Activated CD8-positive, alpha-beta memory T cell treated with anti-CD3 and anti-CD28 coated beads for 24 hours (primary cell): Measurements from ENCODE around the gene THSD4.

Source experiments
- DNase-seq: peaks from one replicate; pipeline ENCODE4 v3.0.0-alpha.2; 2020

The THSD4 gene

DNA sequence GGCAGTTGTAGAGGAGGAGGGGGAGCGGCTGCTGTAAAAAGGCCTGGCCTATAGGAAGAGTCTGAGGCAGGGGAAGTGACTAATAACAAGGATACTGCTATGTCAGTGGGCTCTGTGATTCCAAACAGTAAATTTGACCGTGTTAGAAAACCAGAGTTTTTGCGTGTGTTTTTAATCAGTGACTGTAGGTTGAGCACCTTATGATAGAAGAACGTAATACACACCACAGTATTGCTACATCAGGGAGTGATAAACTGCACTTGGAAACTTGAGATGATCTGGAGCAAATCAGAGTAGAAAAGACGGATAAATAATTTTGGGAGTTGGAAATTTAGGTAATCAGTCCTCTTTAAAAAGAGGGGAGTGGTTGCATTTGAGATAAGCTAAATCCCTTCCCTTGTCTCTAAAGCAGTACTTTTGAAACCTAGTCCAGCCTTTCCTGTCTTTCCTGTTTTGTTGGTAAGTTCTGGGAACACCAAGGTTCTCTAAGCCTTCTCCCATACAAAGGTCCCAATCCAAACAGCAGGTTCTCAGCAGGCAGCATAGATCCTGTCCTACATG, 564.6 kb downstream of the THSD4 start:
- DNase-seq, result no peak

DNA sequence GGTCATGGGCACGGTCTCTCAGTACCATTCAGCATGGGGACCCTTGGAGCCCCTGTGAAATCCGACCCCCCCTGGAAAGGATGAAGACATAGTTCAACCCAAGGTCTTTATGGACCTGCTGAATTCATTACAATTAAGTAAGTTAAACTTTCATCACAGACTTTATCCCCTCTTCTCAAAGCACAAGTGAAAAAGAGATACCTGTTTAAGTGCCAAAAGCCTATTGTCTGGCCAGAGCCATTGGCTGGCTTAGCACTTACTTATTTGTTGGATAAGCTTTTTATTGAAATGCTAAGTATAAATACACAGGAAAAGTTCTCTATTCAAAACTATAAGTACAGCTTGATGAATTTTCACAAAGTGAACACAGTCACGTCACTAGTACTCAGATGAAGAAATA, 566.7 kb downstream of the THSD4 start:
- no peak for DNase-seq

DNA sequence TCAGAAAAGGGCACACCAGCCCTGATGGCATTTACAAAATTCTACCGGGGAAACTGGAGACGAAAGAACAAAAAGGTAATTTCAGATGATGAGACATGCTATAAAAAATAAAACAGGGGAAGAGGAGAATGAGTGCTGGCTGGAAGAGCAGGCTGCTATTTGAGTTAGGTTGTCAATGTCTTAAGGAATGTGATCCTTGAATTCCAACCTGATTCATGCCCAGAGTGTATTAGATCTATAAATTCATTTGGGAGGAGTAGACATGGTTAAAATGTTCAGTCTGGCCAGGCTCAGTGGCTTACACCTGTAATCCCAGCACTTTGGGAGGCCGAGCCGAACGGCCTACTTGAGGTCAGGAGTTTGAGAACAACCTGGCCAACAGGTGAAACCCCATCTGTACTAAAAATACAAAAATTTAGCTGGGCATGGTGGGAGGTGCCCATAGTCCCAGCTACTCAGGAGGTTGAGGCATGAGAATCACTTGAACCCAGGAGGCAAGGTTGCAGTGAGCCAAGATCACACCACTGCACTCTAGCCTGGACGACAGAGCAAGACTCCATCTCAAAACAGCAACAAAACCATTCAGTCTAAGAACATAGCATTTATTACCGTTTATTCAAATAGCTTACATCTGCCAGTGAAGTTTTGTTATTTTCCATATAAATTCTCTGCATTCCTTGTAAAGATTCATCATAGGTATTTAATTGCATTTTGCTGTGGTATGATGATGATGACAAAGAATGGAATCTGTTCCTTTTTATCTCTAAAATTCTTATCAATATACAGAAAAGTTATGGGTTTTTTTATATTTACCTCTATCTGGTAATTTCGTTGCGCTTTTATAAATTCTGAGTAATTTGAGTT, 568.4 kb downstream of the THSD4 start:
- no peak for DNase-seq

DNA sequence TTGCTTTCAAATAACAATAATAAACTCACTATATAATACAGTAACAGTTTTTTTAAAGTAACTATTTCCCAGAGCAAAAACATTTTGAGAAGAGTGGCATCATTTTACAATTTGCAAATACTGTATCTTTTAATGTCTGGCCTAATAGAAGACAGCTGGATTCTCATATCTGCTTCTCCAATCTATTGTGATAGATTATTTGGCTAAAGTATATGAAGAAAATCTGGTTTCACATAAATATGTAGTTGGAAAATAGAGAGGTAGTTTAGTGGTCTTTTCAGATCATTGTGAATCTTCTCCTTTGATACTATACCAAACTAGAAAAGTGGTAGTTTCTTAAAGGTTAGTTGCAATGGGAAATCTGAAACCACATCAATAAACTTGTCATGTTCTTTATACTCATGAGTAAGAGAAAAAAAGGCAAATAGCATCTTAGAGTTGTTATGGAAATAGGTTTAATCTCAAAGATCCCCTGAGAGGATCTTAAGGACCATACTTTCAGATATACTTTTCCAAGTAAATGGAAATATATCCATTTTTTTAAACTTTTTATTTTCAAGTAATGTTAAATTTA, 570.2 kb downstream of the THSD4 start:
- no peak for DNase-seq

DNA sequence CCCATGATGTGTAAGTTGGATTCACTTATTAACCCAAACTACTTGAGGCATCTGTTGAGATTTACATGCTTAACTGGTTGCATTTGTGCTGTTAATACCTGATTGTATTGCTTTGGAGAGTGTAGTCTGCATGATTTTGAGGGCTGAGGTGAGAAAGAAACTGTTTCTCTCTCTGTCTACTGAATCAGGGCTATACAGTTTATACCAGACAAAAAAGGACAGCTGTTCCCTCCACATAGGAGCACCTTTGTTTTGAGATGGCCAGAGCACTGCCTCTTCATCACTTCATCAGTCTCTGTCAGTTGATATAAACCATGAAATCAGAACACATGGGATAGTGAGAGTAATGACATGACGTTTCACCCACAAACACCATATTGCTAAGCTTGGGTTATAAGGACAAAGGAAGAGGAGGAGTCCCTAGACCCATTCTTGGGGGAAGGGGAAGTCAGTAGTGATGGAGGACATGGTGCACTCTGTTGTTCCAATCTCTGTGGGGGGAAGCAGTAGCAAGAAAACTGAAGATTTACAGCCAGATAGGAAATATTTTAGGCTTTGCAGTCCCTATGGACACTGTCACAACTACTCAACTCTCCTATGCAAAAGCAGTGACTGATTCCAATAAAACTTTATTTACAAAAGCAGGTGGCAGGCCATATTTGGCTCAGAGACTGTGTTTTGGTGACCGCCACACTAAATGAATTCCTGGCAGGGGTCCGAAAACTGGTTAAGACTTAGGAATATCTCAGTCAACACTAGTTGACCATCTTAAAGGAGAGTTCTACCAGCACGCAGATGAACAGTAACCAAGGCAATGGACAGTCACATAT, 571.2 kb downstream of the THSD4 start:
- no peak for DNase-seq

DNA sequence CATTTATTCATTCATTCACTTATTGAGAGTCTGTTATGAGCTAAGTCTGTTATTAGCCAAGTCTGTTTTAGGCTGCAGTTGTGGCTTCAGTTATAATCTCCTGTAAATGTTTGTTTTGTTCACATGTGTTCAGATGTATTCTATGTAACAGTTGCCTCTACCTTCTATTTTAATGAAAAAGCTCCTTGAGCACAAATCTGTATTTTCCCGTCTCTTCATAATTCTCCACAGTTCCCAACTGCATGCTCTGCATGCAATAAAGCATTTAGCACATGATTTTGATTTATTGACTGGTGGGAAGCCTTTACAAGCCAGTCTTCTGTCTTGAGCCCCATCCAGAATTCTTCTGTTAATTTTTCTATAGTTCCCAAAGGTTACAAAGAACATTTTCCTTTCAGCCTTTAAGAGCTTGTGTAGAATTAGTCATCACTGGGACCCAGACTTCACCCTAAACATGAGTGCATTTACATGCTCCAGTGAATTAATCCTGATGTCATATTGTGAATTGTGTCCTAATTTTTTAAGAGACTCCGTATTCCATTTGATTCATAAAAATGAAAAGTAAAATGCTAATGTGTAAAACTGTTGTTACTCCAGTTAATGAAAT, 572.7 kb downstream of the THSD4 start:
- DNase-seq, result no peak

DNA sequence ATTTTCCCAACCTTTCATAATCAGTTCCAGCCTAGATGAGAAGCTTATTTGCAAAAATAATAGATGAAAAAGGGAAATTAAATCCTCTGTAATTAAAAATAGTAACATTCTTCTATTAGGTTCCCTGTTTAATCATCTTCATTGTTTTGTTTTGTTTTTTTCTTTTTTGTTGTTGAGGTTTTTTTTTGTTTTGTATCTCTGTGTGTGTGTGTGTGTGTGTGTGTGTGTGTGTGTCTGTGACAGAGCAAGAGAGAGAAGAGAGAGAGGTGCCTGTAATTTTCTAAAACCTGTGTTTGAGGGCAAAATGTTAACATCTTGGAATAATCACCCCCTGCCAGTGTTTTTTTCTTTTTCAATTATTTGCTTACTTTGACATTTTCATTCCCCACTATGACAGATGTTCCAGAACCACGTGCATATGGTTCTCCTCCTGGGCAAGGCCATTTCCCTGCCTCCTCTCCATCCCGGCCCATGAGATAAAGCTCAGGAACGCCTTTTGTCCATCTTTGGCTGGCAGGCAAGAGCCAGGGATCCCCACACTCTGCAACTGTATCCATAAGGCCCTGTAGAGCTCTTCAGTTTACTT, 573.3 kb downstream of the THSD4 start:
- no peak for DNase-seq

DNA sequence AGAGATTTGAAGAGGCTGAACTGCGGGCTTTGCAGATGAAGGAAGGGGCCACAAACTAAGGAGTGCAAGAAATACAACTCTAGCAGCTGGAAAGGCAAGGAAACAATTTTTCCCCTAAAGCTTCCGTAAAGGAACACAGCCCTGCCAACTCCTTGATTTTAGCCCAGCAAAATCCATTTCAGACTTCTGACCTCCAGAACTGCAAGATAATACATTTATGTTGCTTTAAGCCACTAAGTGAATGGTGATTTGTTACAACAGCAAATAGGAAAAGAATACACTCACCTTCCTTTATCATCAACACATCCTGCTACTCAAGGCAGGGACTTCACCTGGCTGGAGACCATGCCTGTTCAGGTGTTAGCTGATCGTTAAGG, 575.8 kb downstream of the THSD4 start:
- no peak for DNase-seq

DNA sequence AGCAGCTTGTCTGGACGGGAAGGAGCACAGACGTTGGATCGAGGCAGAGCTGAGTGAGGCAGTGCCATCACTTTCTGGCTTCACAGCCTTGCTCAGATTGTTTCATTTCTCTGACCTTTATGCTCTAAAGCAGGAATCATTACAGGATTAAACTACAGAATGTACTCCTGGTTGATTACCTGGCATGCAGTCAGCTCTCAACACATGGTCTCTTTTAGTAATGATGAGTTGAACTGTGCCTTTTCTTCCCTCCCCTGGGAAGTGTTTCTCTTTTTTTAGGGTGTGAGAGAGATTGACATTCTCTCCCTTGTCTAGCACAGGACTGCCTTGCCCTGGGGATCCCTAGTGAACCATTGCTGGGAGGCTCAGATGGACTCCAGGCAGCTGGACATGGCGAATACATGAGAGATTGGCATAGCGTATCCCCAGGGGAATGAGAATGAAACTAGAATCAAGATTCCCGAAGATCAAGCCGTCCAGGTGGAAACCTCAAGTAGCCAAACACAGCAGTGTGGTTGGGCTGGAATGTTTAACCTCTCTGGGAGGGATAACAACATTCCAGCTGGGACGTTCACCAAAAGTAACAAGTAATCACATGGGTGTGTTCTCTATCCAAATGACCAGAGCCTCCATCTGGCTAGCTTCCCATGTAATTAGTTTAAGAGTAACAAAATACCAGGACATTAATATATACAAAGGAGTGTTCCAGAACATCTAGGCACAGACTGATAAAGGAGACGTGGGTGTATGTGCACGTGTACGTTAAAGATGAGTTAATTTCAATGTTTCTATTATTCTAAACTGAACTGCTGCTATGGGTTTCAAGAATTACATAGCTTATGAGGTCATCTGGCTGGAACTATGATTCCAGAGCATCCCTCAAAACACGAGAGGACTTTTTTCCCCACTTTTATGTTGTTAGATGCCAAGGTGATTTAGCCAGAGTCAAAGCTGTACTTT, 576.5 kb downstream of the THSD4 start:
- DNase-seq, result no peak

DNA sequence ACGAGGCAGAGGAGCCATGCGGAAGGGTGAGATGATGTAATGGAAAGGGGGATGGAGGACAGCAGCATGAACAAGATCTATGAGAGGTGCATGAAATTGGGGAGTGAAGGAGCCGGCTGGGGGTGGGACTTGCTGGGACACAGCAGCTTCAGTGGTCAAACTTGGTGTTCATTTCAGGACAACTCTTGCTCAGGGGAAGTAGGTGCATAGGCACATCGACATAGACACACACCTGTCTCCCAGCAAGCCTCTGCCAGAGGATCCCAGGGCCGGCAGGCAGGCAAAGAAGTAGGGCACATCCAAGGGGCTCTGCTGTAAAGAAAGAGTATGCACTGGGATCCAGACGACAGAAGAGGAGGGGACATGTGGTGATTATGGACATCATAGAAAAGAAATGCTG, 582.0 kb downstream of the THSD4 start:
- DNase-seq, result no peak

DNA sequence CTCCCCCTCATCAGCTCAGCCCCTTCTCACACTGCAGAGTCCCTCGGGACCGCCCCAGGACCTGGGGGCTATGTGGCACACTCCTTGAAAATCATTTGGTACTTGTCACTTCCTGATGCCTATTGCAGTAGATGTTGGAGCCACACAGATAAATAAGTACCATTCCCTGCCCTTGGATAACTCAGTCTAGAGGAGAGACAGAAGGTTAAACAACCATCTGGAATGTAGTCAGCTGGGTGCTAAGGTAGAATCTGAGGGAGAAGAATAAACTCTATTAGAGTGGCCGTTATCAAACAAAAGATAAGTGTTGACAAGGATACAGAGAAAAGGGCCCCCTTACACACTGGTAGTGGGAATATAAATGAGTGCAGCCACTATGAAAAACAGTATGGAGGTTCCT, 582.8 kb downstream of the THSD4 start:
- DNase-seq, result no peak

DNA sequence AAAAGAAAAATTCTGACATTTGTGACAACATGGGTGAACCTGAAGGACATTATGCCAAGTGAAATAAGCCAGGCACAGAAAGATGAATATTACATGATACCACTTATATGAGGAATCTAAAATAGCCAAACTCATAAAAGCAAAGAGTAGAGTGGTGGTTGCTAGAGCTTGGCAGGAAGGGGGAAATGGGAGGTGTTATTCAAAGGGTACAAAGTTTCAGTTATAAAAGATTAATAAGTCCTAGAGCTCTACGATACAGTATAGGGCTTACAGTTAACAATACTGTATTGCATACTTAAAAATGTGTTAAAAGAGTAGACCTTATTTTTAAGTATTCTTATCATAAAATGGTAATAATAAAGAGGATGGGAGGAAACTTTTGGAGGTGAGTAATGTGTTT, 583.5 kb downstream of the THSD4 start:
- DNase-seq, result no peak

DNA sequence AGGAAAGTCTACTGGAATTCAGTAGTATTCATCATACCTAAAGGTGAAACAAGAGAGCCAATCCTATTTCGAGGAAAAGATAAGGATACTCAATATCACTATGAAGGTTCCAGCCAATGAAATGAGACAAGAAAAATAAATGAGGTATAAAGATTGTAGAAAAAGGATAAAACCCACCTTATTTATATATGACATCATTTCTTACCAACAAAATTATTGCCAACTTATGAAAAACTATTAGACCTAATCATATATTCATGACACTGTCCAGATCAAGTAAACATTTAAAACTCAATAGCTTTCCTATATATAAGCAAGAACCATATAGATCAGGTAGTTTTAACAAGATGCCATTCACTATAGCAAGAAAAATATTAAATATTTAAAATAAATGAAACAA, 584.7 kb downstream of the THSD4 start:
- DNase-seq, result no peak

DNA sequence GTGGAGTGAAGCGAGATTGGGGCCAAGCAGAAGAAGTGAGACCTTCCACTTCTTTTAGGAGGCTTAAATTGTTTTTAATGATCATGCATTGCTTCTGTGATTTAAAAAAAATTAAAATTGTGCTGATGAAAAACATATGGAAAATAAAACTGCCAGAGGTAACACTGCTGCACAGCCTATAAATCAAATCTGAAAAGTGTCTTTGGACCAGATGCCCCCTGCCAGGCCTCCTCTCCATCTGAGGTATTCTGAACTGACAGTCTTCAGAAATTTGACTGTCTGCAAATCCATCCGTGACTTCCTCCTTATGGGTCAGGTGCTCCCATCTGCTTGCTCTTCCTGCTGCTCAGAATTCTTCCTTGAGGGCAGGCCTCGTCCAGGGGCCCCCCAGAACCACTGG, 586.5 kb downstream of the THSD4 start:
- no peak for DNase-seq

DNA sequence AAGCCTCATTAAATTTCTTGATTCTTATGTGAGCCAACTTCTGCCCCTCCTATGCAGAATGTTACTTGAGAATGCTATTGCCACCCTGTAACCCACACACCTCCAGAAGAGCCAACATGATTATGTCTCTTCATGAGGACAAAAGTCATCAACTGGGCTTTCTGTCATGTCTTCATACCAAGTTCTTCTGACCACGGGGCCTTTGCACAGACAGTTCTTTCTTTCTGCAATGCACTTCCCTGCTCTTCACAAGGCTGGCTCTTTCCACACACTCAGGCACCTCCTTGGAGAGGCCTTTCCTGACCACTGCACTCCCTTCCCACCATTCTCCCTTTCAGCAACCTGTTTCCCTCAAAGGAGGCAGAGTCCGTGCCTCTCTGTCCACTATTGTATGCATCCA, 587.2 kb downstream of the THSD4 start:
- DNase-seq, result no peak

DNA sequence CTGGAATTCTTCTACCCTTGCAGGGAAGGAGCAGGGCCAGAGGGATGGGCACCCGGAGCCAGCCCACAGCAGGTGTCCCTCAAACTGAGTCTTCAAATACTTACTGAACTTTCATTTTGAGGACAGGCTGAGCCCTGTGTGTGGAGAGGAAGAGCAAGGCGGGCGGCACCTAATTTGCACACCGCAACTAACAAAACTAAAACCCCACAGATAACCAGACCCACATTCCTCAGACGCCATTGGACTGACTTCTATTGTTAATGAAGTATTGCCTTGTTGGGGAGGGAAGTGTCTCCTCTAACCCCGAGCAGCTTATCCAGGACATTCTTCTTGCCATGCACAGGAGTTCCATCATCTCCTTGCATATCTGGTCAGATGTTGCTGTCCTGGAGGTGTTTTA, 589.9 kb downstream of the THSD4 start:
- DNase-seq, result no peak

DNA sequence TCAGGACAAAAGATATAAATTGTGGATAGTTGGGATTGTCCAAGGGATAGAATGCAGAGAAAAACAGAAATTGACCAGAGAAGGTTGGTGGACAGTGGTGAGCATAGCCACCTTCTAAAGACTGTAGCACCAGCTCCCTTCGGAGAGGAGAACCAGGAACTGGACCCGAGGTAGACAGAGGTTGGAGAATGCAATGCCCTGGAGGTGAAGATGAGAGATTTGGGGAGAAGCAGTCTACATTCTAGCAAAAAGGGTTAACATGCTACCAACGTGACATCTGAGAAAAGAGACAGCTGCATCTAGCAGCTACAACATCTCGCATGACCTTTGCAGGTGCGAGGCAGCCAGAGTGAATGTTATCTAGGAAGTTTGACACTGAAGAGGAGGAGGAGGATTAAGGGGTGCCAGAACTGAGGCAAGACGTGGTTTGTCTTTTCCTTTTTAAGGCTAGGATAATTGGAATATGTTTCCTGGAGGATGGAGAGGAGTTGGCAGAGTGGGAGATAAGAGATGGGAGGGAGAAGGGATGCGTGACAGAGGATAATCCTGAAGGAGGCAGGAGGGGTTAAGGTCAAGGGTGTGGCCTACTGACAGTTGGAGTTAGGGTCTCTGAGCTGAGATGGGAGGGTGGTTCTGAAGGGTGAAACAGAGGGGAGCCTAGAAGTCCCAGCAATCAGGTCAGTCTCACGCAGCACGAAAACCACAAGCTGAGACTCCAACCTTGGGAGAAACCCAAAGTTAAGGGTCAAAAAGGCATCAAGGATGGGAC, 591.4 kb downstream of the THSD4 start:
- DNase-seq, result no peak

DNA sequence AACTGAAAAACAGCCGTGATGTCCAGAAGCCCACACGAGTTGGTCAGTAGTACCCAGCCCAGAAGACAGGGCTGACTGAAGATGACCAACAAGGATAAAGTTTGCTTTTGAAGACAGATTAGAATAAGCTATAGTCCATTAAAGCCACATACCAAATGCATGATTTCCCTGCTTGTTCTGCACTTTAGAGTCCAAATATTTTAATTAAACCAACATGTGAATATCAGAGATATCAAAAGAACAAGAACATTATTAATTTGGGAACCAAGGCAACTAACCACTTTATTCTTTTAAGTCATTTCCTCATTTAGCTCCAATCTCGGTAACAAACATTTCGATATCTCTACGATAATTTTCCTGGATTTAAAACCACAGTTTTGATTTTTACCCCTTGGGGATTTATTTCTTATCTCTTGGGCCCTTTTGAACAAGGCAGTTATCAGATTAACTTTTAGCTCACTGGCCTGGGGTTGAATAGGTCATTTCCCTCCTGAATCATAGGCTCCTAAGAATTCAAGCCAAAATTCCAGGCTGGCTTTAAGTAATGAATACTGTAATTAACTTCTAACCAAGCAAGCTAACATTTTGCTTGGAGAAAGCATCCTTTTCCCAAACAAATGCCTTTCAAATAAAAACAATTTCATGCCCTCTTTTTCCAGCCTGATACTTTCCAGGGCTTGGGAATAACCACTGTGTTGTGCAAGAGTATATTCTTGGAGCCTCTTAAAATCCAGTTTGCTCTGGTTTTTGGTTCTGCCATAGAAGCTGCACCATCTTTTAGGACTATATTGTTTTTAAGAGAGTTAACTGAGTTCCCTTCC, 592.2 kb downstream of the THSD4 start:
- DNase-seq, result no peak

DNA sequence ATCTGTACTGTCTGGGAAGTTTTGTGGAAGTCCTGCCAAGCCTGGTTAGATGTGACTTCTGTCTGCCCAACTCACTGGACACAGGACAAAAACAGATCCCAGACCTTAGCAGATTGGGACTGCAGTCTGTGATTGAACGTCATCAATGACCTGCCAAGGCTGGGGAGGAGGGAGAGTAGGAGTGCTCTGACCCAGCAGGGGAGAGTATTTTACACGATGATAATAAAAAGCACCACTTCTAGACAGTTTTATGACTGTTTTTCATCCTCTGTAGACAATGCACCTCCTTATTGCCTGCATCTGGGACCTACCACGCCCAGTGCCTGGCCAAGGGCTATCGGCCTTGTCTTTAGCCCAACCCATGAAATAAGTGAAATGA, 592.8 kb downstream of the THSD4 start:
- DNase-seq, result no peak

DNA sequence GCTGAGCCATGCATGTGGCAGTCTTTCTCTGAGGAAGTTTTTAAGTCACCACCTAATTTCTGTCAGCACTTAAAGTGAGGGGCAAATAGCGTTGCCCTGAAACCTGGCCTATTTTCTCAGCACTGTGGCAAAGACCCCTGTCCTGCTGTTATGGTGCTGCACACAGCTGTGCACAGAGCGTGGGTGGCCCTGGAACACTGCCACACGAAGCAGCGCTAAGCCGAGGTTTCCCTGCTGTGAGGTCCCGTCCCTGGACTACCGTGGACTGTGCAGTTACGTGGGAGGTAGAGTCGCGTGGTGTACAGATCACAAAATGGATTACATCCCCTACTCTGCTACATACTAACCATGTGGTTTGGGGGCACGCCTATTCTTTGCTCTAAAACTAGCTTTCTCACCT, 593.5 kb downstream of the THSD4 start:
- DNase-seq, result no peak
